Endodermal cell (in vitro differentiated cells): ENCODE measurements around the gene MTMR3. TPM values are rescaled to one million over a fixed set of nuclear protein-coding genes. Genes with fewer than 3 reads are reported as not detected.

Source experiments
- DNase-seq: peaks from one replicate; pipeline ENCODE4 v3.0.0-alpha.2; 2017
- H3K27ac ChIP-seq: 2 replicates; pipeline ENCODE4 v1.5.1; 2013; ENCODE audit warnings: mild to moderate bottlenecking, low read depth, low read length, moderate library complexity
- H3K27me3 ChIP-seq: 2 replicates; pipeline ENCODE4 v1.6.1; 2013; ENCODE audit warnings: mild to moderate bottlenecking, low read length, moderate library complexity; ENCODE audit not compliant: insufficient read depth, control insufficient read depth, poor library complexity, severe bottlenecking
- H3K36me3 ChIP-seq: 2 replicates; pipeline ENCODE4 v1.7.0; 2013; ENCODE audit warnings: mild to moderate bottlenecking, low read length, moderate library complexity; ENCODE audit not compliant: control insufficient read depth, insufficient read depth
- H3K4me1 ChIP-seq: one replicate; pipeline ENCODE4 v1.7.0; 2013; ENCODE audit warnings: low read length; ENCODE audit not compliant: control insufficient read depth, insufficient read depth
- H3K4me3 ChIP-seq: 2 replicates; pipeline ENCODE4 v1.5.1; 2013; ENCODE audit warnings: mild to moderate bottlenecking, low read length, moderate library complexity
- H3K9ac ChIP-seq: 2 replicates; pipeline ENCODE4 v1.6.1; 2013; ENCODE audit warnings: mild to moderate bottlenecking, low read length, moderate library complexity; ENCODE audit not compliant: poor library complexity, severe bottlenecking; ENCODE audit errors: extremely low read depth
- H3K9me3 ChIP-seq: 2 replicates; pipeline ENCODE4 v1.6.1; 2013; ENCODE audit warnings: mild to moderate bottlenecking, low read length, moderate library complexity; ENCODE audit not compliant: control insufficient read depth
- H3K27ac Mint-ChIP-seq: 2 replicates; pipeline ENCODE4 v1.8.0; 2020; ENCODE audit warnings: mixed read lengths
- H3K27me3 Mint-ChIP-seq: 2 replicates; pipeline ENCODE4 v1.8.0; 2021; ENCODE audit warnings: mild to moderate bottlenecking, mixed read lengths; ENCODE audit not compliant: insufficient read depth
- H3K36me3 Mint-ChIP-seq: 2 replicates; pipeline ENCODE4 v1.8.0; 2020; ENCODE audit warnings: low read depth, mixed read lengths
- H3K4me1 Mint-ChIP-seq: 2 replicates; pipeline ENCODE4 v1.8.0; 2020; ENCODE audit warnings: mixed read lengths
- H3K4me3 Mint-ChIP-seq: 2 replicates; pipeline ENCODE4 v1.8.0; 2020; ENCODE audit warnings: mild to moderate bottlenecking, moderate library complexity, mixed read lengths
- H3K9me3 Mint-ChIP-seq: 2 replicates; pipeline ENCODE4 v1.8.0; 2020; ENCODE audit warnings: mild to moderate bottlenecking, mixed read lengths
- CTCF ChIP-seq: fragments of 200-600 bp; sonication (generic); conservative IDR thresholded peaks from 2 replicates; pipeline ENCODE4 v1.5.0; 2021; ENCODE audit warnings: antibody characterized with exemption, mild to moderate bottlenecking
- WGBS, 2 experiments: methylation state at CpG; one replicate each; pipeline versions ENCODE4 v1.1.5 to v1.1.7; 2013; ENCODE audit warnings: missing lambda C conversion rate in 2 of 2, mixed read lengths in 1 of 2; ENCODE audit not compliant: insufficient coverage in 1 of 2, insufficient read length in 1 of 2; 5-methylcytosine and 5-hydroxymethylcytosine counted together
- total RNA-seq, 2 donors: library from RNA; stranded (reverse); fragmentation: NEBNext Ultra II Directional in 1 of 2; extraction: Animal tissue kit (Norgen Biotek cat#: 25700) in 1 of 2; gene quantifications; 2 replicates in 1 of 2; 3 replicates in 1 of 2; pipeline ENCODE4 v1.2.1, GENCODE V29; 2021

The MTMR3 gene
- total RNA-seq, 2 donors from 2014 or later: 30.9 to 41.3 TPM

DNA sequence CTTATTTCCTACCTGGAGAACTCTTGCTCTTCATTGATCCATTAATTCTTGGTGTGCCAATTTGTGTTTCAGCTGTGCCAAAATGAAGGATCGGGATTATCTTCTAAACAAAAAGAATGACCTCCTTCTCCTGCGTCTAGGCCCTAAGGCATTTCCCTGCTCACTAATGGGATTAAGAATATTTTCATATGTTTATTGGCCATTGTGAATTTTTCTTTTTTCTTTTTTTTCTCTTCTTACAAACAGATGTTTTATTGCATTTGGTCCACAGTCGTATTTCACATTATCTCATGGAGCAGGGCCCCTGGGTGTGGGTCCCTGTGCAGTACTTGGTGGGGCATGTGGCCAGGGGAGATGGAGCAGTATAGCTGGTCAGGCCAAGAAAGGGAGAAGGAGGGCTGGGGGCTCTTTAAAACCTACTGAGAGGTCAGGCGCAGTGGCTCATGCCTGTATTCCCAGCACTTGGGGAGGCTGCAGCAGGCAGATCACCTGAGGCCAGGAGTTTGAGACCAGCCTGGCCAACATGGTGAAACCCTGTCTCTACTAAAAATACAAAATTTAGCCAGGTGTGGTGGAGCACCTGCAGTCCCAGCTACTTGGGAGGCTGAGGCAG lies 162.0 kb downstream of the MTMR3 start:
- Mint-ChIP-seq H3K4me1 (no peaks in the 10 kb centered on the region), H3K9me3 (no peaks in the 10 kb centered on the region), H3K27ac (no peak overlapping the region), H3K27me3 (no peaks in the 10 kb centered on the region), H3K36me3 (peaks cover 2% of the 10 kb centered on the region), H3K4me3 (no peak overlapping the region)
- Histone ChIP-seq H3K27me3 (no peaks in the 10 kb centered on the region), H3K9ac (no peak overlapping the region), H3K36me3 (no peaks in the 10 kb centered on the region), H3K9me3 (no peaks in the 10 kb centered on the region), H3K4me1 (no peaks in the 10 kb centered on the region), H3K27ac (no peak overlapping the region), H3K4me3 (no peak overlapping the region)
- no peak for TF ChIP-seq CTCF
- 99 to 100% methylated on average over 2 to 3 of the region's 4 CpGs for WGBS, 2 experiments
- no peak for DNase-seq

DNA sequence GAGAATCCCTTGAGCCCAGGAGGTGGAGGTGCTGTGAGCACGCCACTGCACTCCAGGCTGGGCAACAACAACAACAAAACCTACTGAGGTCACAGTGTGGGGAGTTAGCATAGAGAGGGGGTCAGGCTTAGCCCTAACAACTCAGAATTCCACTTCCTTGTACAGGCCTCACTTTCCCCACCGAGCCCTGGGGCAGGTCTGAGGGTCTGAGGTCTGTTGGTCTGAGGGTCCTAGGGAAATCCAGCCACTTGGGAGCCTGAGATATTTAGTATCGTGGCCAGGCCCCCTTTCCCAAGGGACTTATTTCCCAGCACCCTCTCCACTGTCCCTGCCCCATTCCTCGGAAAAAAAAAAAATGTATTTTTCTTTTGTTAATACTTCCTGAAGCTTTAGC lies 162.5 kb downstream of the MTMR3 start:
- H3K9me3 Mint-ChIP-seq: no peaks in the 10 kb centered on the region

GRCh38 chr22:30045901-30046715 lies 163.1 kb downstream of the MTMR3 start:
- no peak overlapping the region for H3K4me3 Mint-ChIP-seq
- Histone ChIP-seq H3K4me1 (no peaks in the 10 kb centered on the region), H3K9ac (no peak overlapping the region), H3K9me3 (no peaks in the 10 kb centered on the region), H3K36me3 (no peaks in the 10 kb centered on the region), H3K4me3 (no peak overlapping the region), H3K27me3 (no peaks in the 10 kb centered on the region), H3K27ac (no peak overlapping the region)
- no peak for TF ChIP-seq CTCF
- H3K36me3 Mint-ChIP-seq: peaks cover 7% of the 10 kb centered on the region
- H3K27me3 Mint-ChIP-seq: no peaks in the 10 kb centered on the region
- no peak overlapping the region for H3K27ac Mint-ChIP-seq
- H3K4me1 Mint-ChIP-seq: no peaks in the 10 kb centered on the region
- DNase-seq: peak; percentile 22
- H3K9me3 Mint-ChIP-seq: no peaks in the 10 kb centered on the region
- WGBS, 2 experiments: 93 to 96% methylated on average over 17 to 21 of the region's 21 CpGs

More for the DNA sequence above, 162.5 kb downstream of the MTMR3 start:
- peaks cover 6% of the 10 kb centered on the region for H3K36me3 Mint-ChIP-seq
- Histone ChIP-seq H3K4me3 (no peak overlapping the region), H3K27me3 (no peaks in the 10 kb centered on the region), H3K36me3 (no peaks in the 10 kb centered on the region), H3K27ac (no peak overlapping the region), H3K9ac (no peak overlapping the region), H3K4me1 (no peaks in the 10 kb centered on the region), H3K9me3 (no peaks in the 10 kb centered on the region)
- H3K4me3 Mint-ChIP-seq: no peak overlapping the region
- no peak overlapping the region for H3K27ac Mint-ChIP-seq
- H3K4me1 Mint-ChIP-seq: no peaks in the 10 kb centered on the region
- 80% methylated on average over 3 of the region's 4 CpGs; no CpG with 5 or more reads in 1 of the 2 experiments for WGBS, 2 experiments
- H3K27me3 Mint-ChIP-seq: no peaks in the 10 kb centered on the region
- TF ChIP-seq CTCF: no peak
- DNase-seq: peak; percentile 20
